Activated naive CD4-positive, alpha-beta T cell treated with anti-CD3 and anti-CD28 coated beads, Interleukin-2, amount 10 ng/mL, durations not matched to agents 7 days and 5 days (primary cell): Measurements from ENCODE around the gene MAB21L3.

Experiments used
- CTCF ChIA-PET: fragments of 350-600 bp; sonication (Branson Sonifier 250); formaldehyde crosslinking; loops from one replicate; lab custom pipeline; 2021; ENCODE audit warnings: antibody characterized with exemption; lab: Charles Lee
- DNase-seq: peaks from one replicate; pipeline ENCODE4 v3.0.0-alpha.2; 2020
- H3K27ac Mint-ChIP-seq: one replicate; pipeline ENCODE4 v1.8.0; 2021; ENCODE audit warnings: mild to moderate bottlenecking, moderate library complexity, mixed read lengths
- H3K27me3 Mint-ChIP-seq: one replicate; pipeline ENCODE4 v1.8.0; 2021; ENCODE audit warnings: mild to moderate bottlenecking, mixed read lengths
- H3K36me3 Mint-ChIP-seq: one replicate; pipeline ENCODE4 v1.8.0; 2021; ENCODE audit warnings: mixed read lengths
- H3K4me1 Mint-ChIP-seq: one replicate; pipeline ENCODE4 v1.8.0; 2021; ENCODE audit warnings: mixed read lengths
- H3K4me3 Mint-ChIP-seq: one replicate; pipeline ENCODE4 v1.8.0; 2021; ENCODE audit warnings: mild to moderate bottlenecking, moderate library complexity, mixed read lengths
- H3K9me3 Mint-ChIP-seq: one replicate; pipeline ENCODE4 v1.8.0; 2021; ENCODE audit warnings: mixed read lengths

The MAB21L3 gene

GRCh38 chr1:116096013-116096618 lies 15.1 kb upstream of the MAB21L3 start:
- H3K4me3 Mint-ChIP-seq: no peak overlapping the region
- H3K27ac Mint-ChIP-seq: no peak overlapping the region
- no peaks in the 10 kb centered on the region for H3K4me1 Mint-ChIP-seq
- DNase-seq: no peak
- H3K36me3 Mint-ChIP-seq: no peaks in the 10 kb centered on the region
- H3K27me3 Mint-ChIP-seq: peaks cover 21% of the 10 kb centered on the region
- H3K9me3 Mint-ChIP-seq: no peaks in the 10 kb centered on the region
- CTCF ChIA-PET: no interaction called here

- no peak for DNase-seq
- H3K36me3 Mint-ChIP-seq: no peaks in the 10 kb centered on the region
- no peak overlapping the region for H3K27ac Mint-ChIP-seq
- CTCF ChIA-PET: no interaction called here
- no peaks in the 10 kb centered on the region for H3K9me3 Mint-ChIP-seq
- H3K4me3 Mint-ChIP-seq: no peak overlapping the region
- peaks cover 13% of the 10 kb centered on the region for H3K27me3 Mint-ChIP-seq
- no peaks in the 10 kb centered on the region for H3K4me1 Mint-ChIP-seq
Measured at GRCh38 chr1:116097626-116098025, 13.6 kb upstream of the MAB21L3 start.

DNA sequence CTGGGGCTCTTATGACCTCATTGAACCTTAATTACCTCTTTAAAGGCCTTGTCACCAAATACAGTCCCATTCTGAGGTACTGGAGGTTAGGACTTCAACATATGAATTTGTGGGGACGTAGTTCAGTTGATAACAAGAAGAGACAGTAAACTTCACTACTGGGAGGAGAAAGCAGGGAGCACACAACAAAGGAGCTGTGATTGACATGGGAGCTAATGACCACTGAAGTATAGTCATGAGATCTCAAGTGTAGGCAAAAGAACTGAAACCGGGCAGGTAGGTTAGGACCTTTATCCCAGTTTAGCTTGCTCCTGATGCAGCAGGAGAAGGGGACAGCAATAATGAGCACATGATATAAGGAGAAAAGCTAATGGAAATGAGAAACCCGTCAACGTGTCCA lies 11.8 kb upstream of the MAB21L3 start:
- Mint-ChIP-seq H3K27ac (no peak overlapping the region), H3K4me1 (no peaks in the 10 kb centered on the region), H3K36me3 (no peaks in the 10 kb centered on the region), H3K4me3 (no peak overlapping the region), H3K27me3 (peaks cover 12% of the 10 kb centered on the region), H3K9me3 (no peaks in the 10 kb centered on the region)
- DNase-seq: no peak
- CTCF ChIA-PET: no interaction called here

GRCh38 chr1:116099919-116100318 lies 11.3 kb upstream of the MAB21L3 start:
- no peaks in the 10 kb centered on the region for H3K4me1 Mint-ChIP-seq
- CTCF ChIA-PET: no interaction called here

GRCh38 chr1:116104667-116105066 lies 6.5 kb upstream of the MAB21L3 start:
- Mint-ChIP-seq H3K36me3 (no peaks in the 10 kb centered on the region), H3K4me3 (no peak overlapping the region), H3K9me3 (no peaks in the 10 kb centered on the region), H3K27ac (no peak overlapping the region), H3K27me3 (peaks cover 3% of the 10 kb centered on the region), H3K4me1 (no peaks in the 10 kb centered on the region)
- CTCF ChIA-PET: no interaction called here
- no peak for DNase-seq

More at GRCh38 chr1:116099919-116100318, 11.3 kb upstream of the MAB21L3 start:
- H3K27ac Mint-ChIP-seq: no peak overlapping the region
- no peak overlapping the region for H3K4me3 Mint-ChIP-seq
- DNase-seq: no peak
- H3K9me3 Mint-ChIP-seq: no peaks in the 10 kb centered on the region
- peaks cover 12% of the 10 kb centered on the region for H3K27me3 Mint-ChIP-seq
- no peaks in the 10 kb centered on the region for H3K36me3 Mint-ChIP-seq

- CTCF ChIA-PET: interaction anchor here (1.0 kb wide), 1 partner anchor 34 kb away, joined by 3 read pairs; no protein-coding TSS in a partner anchor
- no peaks in the 10 kb centered on the region for H3K4me1 Mint-ChIP-seq
- no peak for DNase-seq
- H3K9me3 Mint-ChIP-seq: no peaks in the 10 kb centered on the region
- no peak overlapping the region for H3K4me3 Mint-ChIP-seq
- H3K36me3 Mint-ChIP-seq: no peaks in the 10 kb centered on the region
- peaks cover 3% of the 10 kb centered on the region for H3K27me3 Mint-ChIP-seq
- H3K27ac Mint-ChIP-seq: no peak overlapping the region
Measured at GRCh38 chr1:116105996-116106395, 5.2 kb upstream of the MAB21L3 start.

DNA sequence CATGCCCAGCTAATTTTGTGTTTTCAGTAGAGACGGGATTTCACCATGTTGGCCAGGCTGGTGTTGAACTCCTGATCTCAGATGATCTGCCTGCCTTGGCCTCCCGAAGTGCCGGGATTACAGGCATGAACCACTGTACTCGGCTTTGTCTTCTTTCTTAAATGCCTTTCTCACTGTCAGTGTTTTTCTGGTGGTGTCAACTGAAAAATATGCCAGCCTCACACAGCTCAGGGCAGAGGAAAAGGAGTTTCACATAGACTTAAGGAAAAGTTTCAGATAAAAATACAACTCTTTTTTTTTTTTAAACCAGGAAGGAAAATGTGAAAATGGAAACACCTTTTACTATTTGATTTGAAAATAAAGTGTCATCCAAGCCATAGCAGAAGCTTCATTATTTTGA lies 4.6 kb upstream of the MAB21L3 start:
- CTCF ChIA-PET: interaction anchor here (1.0 to 1.2 kb wide), 2 partner anchors 17 to 33 kb away, joined by 3 read pairs; no protein-coding TSS in a partner anchor
- H3K27ac Mint-ChIP-seq: no peak overlapping the region
- no peaks in the 10 kb centered on the region for H3K36me3 Mint-ChIP-seq
- no peak for DNase-seq
- H3K4me3 Mint-ChIP-seq: no peak overlapping the region
- peaks cover 3% of the 10 kb centered on the region for H3K27me3 Mint-ChIP-seq
- H3K4me1 Mint-ChIP-seq: no peaks in the 10 kb centered on the region
- no peaks in the 10 kb centered on the region for H3K9me3 Mint-ChIP-seq

GRCh38 chr1:116107371-116107770 lies 3.8 kb upstream of the MAB21L3 start:
- Mint-ChIP-seq H3K27me3 (peaks cover 3% of the 10 kb centered on the region), H3K27ac (no peak overlapping the region), H3K9me3 (no peaks in the 10 kb centered on the region), H3K4me1 (no peaks in the 10 kb centered on the region), H3K4me3 (no peak overlapping the region), H3K36me3 (no peaks in the 10 kb centered on the region)
- no peak for DNase-seq
- CTCF ChIA-PET: interaction anchor here (1.0 to 1.5 kb wide), 3 partner anchors 16 to 61 kb away, joined by 3 read pairs; no protein-coding TSS in a partner anchor

- H3K4me1 Mint-ChIP-seq: no peaks in the 10 kb centered on the region
- DNase-seq: no peak
- CTCF ChIA-PET: no interaction called here
Measured at GRCh38 chr1:116111524-116112021, 374 bp downstream of the MAB21L3 start.

DNA sequence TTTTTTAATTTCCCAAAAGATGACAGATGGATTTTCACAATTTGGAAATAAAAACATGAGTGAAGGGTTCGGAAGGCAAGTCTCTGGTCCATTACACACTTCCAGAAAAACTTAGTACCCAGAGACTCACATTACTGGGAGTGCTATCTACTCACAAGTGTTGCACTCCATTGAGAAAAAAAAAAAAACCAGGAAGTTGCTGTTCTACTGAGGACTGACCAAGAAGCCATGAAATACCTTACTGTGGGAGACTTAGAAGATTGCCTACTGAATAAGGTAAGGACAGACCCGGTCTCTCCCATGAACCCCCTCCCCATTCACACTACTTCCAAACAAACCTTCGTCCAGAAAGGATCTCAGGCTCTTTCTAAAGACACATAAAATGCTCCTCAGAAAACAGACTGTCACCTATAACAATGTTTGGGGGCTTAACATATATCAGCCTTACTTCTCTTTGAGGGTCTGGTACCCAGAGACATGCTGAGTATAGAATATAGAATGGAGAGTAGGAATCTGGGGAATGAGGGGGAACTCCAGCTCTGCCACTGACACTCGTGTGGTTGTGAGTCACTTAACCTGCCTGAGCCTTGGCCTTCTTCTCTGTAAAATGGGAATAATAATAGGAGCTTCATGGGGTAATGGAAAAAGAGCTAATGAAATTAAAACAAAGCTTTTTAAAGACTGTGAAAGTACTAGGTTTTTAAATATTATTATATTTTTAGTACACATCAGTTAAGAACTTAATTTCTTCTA lies 1.4 kb downstream of the MAB21L3 start:
- no peaks in the 10 kb centered on the region for H3K4me1 Mint-ChIP-seq
- H3K4me3 Mint-ChIP-seq: no peak overlapping the region
- DNase-seq: no peak
- no peaks in the 10 kb centered on the region for H3K9me3 Mint-ChIP-seq
- peaks cover 3% of the 10 kb centered on the region for H3K27me3 Mint-ChIP-seq
- no peak overlapping the region for H3K27ac Mint-ChIP-seq
- no peaks in the 10 kb centered on the region for H3K36me3 Mint-ChIP-seq
- CTCF ChIA-PET: no interaction called here

More at GRCh38 chr1:116111524-116112021, 374 bp downstream of the MAB21L3 start:
- Mint-ChIP-seq H3K27ac (no peak overlapping the region), H3K4me3 (no peak overlapping the region), H3K27me3 (peaks cover 3% of the 10 kb centered on the region), H3K36me3 (no peaks in the 10 kb centered on the region), H3K9me3 (no peaks in the 10 kb centered on the region)

- peaks cover 3% of the 10 kb centered on the region for H3K27me3 Mint-ChIP-seq
- H3K27ac Mint-ChIP-seq: no peak overlapping the region
- H3K4me3 Mint-ChIP-seq: no peak overlapping the region
- no peaks in the 10 kb centered on the region for H3K9me3 Mint-ChIP-seq
- no peaks in the 10 kb centered on the region for H3K4me1 Mint-ChIP-seq
- no peak for DNase-seq
- no peaks in the 10 kb centered on the region for H3K36me3 Mint-ChIP-seq
- CTCF ChIA-PET: no interaction called here
Measured at GRCh38 chr1:116113615-116114014, 2.4 kb downstream of the MAB21L3 start.

DNA sequence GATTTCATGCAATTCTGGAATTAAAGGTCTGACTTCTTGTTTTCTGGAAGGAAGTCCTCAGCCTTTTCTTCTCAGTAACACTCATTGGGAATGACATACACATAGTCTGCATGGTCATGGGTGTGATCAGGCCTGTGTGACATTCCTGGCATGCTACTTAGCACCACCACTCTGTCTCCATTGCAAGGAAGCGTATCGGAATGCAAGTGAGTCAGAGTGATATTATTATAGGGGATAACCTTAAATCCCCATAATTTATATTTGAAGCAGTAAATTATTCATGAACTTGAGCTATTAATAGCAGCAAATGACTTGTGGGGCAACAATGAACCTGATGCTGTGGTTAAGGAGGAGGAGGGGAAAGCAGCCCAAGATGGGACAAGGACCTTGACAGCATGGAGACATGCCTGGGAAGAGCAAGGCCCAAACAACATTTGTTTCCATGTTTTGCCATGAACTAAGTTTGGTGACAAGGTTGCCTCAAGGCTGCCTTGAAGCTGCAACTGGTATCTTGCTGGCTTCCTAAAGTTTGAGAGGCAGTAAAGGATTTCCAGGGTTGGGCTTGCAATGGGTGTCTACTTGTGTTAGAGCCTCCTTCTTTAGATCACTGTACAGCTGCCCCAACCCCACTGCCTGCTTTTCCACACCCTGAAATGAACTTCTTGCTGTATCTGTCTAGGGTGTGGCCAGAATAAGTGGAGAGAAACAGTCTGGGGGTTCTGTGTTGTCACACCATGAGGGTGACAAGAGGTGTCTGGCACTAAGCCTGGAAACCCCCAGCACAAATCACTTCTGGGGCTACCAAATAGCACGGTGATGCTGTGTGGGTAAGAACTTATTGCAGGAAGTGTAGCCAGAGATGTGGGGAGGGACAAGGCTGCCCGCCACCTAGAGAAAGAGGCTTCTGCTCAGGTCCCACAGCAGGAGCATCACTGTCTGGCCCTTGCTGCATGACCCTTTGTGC lies 4.6 kb downstream of the MAB21L3 start:
- peaks cover 9% of the 10 kb centered on the region for H3K27me3 Mint-ChIP-seq
- H3K4me3 Mint-ChIP-seq: no peak overlapping the region
- CTCF ChIA-PET: no interaction called here
- H3K27ac Mint-ChIP-seq: no peak overlapping the region
- no peaks in the 10 kb centered on the region for H3K9me3 Mint-ChIP-seq
- H3K4me1 Mint-ChIP-seq: no peaks in the 10 kb centered on the region
- no peaks in the 10 kb centered on the region for H3K36me3 Mint-ChIP-seq
- no peak for DNase-seq

DNA sequence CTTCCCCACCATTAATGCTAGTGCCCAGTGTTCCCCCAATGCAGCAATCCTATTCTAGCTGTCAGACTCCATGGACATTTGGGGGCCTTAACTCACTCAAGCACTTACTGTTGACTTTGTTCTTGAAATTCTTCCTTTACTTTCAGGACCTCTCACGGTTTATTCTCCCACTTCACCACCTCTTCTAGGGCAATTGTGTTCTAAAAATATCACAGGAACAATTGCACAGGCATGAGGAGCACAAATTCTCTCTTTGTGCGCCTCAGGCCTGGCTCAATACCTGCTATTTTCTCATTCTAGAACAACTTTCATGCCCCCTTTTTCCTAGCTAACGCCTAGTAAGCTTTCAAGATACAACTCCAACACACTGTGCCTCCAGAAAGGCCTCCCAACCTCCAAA lies 7.3 kb downstream of the MAB21L3 start:
- CTCF ChIA-PET: no interaction called here
- Mint-ChIP-seq H3K27ac (no peak overlapping the region), H3K4me1 (no peaks in the 10 kb centered on the region)

GRCh38 chr1:116119876-116120275 lies 8.7 kb downstream of the MAB21L3 start:
- H3K36me3 Mint-ChIP-seq: no peaks in the 10 kb centered on the region
- peaks cover 22% of the 10 kb centered on the region for H3K27me3 Mint-ChIP-seq
- CTCF ChIA-PET: no interaction called here
- no peak overlapping the region for H3K27ac Mint-ChIP-seq
- DNase-seq: no peak
- H3K9me3 Mint-ChIP-seq: no peaks in the 10 kb centered on the region
- H3K4me3 Mint-ChIP-seq: no peak overlapping the region
- H3K4me1 Mint-ChIP-seq: no peaks in the 10 kb centered on the region

More for the DNA sequence above, 7.3 kb downstream of the MAB21L3 start:
- peaks cover 19% of the 10 kb centered on the region for H3K27me3 Mint-ChIP-seq
- no peaks in the 10 kb centered on the region for H3K9me3 Mint-ChIP-seq
- no peaks in the 10 kb centered on the region for H3K36me3 Mint-ChIP-seq
- no peak overlapping the region for H3K4me3 Mint-ChIP-seq
- DNase-seq: no peak
